DMS153 treated with DMSO at 0.1 percent for 48 hours (cell line): Measurements from ENCODE around the gene WNT4.
"Not testable (repeated sequence)": the region's sequence is repeated elsewhere in the genome, so short reads cannot be mapped to it uniquely, and the experiment has no call there.

ENCODE experiments used
- DNase-seq: peaks from one replicate; lab custom pipeline; 2025; ENCODE audit not compliant: unreplicated experiment; lab: John Stamatoyannopoulos, UW

Gene WNT4

DNA sequence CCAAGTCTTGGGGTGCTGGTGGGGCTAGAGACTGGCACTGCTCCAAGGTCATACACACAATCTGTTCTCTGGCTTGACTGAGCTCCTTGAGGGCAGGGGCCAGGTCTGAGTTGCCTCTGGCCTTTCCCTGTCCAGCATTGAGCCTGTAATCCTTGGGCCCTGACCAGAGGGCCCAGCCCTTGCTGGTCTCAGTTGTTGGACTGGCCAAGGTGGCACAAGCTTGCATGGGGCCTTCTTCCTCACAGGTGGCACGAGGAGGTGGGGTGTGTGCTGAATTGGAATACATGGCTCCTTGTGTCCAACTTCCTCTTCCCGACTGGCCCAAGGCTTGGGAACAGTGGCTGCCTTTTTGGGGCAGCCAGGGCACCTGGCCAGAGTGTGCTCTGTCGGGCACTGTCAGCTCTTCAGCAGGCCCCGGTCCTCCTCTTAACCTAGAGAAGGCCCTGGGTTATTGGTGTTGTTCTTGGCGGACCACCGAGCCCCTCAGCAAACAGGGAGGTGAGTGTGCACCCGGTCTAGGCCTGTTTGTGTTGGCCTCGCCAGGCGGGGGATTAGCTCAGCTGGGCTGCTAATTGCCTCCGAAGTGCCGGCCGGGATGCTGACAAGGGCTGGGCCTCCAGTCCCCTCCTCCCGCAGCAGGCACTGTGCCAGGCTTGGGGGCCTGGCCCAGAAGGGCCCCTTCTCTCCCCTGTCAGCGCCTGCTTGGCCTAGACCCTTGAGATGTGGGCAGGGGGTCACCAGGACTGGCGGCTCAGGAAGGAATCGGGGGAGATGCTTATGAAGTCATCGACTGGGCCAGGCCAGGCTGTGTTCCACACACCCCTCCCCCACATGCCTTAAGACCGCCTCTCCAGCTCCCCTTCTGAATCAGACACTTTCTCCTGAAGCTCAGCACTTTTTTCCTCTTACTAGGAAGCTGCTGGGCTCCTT lies 28.5 kb downstream of the WNT4 start:
- no peak for DNase-seq

DNA sequence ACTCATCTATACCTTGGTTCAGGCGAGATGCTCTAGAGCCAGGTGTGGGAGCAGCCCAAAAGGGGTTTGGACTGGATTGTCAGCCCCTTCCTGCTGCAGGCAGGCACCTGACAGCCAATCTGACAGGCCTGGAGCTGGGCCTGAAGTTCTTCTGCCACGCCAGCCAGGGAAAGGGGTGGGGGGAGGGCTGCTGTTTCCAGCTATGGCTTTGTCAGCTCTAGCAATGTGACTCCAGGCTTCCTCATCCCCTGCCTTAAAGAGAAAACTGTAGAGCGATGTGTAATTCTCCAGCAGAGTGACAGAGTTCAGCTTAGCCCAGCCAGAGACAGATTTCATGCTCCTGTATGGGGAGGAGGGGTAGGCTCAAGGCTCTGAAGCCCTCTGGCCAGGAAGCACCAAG lies 30.3 kb downstream of the WNT4 start:
- DNase-seq = no peak

DNA sequence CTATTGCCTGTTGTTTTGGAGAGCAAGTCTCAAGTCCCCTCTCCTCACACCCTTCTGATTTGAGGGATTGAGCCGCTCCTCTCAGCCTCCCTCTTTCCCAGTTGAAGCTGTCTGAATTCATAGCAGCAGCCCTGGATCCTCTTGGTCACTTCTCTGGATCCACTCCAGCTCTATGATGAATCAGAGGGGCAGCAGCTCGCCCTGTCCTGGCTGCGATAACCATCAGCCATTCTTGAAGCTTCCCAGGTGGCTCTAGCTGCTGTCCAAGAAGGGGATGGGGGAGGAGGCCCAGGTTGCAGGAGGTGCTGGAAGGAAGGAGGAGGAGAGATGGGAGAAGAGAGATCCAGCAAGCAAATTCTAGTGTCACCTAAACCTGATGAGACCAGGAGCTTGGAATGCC lies 31.3 kb downstream of the WNT4 start:
- no peak for DNase-seq

DNA sequence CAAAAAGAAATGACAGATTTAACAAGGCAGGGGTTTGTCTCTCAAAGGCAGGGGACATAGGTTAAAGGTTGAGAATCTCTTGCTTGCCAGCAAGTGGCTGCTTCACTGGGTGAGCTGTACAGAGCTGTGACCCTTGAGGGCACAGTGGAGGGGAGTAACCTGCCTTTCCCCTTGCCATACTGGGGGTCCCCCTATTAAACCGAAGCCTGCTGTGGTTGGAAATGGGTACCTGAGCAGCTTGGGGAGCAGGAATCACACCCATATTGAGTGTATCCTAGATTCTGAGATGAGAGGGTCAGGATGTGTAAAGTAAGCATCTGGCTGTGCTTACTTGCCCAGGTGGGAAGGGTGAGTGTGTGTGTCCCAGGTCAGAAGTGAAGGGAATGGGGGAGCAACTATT lies 31.8 kb downstream of the WNT4 start:
- no peak for DNase-seq

DNA sequence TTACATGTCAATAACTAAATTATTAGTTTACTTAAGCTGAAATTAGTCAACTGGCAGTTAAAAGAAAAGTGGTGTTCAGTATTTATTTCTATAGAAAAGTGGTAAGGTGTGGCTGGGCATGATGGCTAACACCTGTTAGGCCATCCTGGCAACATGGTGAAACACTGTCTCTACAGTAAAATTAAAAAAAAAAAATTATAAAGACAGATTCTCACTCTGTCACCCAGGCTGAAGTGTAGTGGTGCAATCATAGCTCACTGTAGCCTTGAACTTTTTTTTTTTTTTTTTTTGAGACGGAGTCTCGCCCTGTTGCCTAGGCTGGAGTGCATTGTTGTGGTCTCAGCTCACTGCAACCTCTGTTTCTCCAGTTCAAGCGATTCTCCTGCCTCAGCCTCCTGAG lies 32.9 kb downstream of the WNT4 start:
- DNase-seq = no peak

DNA sequence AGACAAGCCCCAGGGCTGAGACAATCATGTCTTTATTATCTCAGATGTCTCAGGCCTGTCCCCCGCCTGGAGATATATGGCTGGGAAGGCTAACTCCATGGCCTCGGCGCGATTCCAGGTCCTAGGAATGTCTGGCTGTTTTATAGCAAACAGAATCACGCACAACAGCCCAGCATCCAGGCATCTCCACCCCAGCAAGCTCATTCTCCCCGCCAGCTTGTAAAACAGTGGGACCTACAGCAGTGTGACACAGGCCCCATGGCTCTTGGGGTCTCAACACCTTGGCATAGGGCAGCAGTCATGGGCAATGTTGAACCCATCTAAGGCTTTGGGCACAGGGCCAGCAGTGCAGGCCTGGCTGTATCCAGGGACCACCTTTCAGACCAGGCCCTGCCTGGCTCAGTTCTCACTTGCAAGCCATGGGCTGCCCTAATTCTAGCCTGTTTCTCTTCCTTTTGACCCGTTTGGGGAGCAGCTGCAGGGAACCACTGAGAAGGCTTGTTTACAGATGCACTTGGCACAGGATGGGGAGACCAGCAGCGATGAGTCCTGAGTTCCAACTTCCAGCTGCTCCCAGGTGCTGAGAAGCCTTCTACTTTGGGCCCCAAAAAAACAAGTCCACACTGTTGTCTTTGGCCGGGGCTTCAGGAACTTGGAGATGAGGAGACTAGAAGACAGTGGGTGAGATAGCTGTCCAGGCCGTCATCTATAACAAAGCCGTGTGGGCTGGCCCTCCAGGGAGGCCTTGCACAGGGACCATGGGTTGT lies 34.4 kb downstream of the WNT4 start:
- DNase-seq = no peak

DNA sequence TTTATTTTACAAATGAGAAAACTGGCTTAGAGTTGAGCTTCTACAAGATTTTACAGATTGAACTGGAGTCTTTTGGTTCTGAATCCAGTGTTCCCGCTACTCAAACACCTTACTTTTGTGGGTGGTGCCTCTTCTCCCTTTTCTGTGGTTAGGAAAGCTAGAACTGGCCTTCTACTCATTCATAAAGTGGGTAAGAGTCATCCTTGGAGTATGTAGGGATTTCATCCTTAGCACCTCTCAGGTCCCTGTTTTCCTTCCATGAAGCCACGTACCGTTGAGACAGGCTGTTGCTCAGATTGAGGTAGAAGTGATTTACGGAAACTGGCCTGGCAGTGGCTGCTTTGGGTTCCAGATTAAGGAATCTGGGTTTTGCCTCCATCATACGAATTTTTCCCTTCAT lies 35.8 kb downstream of the WNT4 start:
- DNase-seq = no peak

DNA sequence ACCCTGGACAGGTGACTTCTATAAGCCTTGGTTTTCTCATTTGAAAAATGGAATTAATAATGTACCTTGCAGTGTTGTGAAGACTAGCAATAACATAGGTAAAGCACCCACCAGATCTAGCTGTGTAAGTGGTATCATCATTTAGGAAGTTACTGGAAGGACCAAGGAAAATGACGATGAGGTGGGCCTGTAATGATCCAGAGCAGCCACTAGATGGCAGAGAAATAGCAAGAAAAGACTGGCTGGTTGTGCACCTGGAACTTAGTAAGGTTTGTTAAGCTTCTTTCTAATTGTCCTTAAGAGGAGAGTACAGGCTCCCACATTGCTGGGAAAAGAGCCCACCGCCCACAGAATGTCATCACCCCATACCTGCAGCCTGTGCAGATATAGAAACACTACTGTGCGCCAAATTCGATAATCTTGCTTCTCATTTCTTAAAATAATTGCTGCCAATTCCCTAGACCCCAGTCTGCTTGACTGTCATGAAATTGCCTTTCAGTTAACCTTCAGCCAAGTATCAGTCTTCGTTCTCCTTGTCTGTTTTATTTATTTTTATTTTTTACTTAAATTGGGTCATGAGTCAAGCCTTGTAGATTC lies 37.2 kb downstream of the WNT4 start:
- peak; percentile 26 for DNase-seq

DNA sequence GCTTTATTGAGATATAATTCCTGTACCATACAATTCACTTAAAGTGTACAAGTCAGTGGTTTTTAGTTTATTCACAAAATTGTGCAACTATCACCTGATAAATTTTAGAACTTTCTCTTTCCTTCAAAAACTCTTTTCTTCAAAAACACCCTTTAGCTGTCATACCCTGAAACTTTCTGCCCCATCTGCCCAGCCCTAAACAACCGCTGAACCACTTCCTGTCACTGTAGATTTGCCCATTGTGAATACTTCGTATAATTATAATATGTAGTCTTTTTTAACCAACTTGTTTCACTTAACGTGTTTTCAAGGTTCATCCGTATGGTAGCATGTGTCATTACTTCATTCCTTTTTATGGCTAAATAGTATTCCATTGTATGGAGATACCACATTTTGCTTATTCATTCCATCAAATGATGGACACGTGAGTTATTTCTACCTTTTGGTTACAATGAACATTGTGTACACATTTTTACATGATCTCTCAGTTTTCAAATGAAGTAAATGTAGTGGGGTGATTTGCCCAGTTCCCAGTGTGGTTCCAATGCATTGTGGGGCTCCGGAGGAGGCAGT lies 37.9 kb downstream of the WNT4 start:
- DNase-seq = no peak

DNA sequence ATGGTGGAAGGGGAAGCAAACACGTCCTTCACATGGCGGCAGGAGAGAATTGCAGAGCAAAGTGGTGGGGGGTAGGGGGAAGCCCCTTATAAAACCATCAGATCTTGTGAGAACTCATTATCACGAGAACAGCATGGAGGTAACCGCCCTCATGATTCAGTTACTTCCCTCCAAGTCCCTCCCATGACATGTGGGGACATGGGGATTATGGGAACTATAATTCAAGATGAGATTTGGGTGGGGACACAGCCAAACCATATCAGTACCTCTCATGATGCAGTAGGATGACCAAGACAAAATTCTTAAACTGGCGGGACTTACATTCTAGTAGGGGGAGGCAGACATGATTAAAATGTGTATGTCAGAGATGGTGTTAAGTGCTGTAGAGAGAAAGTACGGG lies 38.8 kb downstream of the WNT4 start:
- no peak for DNase-seq

DNA sequence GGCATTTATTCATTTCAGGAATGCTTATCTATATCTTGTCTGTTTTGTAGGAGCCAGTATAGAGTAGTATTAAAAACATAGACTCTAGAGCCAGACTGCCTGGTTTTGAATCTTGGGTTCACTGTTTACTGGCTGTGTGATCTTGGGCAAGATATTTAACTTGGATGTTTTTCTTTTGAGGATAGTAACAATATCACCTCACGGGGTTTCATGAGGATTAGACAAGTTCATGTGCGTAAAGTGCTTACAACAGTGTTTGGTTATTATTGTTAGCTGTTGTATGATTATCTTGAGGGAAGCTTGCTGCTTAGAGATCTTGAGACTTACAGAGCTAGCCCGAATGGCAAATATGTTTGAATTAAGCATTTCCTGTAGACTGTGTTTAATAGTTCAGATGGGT lies 40.2 kb downstream of the WNT4 start:
- DNase-seq = no peak

DNA sequence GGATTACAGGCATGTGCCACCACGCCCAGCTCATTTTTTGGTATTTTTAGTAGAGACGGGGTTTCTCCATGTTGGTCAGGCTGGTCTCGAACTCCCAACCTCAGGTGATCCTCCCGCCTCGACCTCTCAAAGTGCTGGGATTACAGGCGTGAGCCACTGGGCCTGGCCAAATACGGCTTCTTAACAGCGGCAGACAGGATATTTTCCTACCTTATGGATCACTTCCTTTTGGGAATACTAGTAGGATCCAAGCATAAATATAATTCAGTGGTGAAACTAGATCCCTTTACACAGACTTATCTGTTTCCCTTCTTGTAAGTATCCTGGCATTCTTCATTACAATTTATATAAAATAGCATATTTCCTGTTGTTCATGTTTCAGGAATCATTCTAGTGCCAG lies 40.9 kb downstream of the WNT4 start:
- no peak for DNase-seq

DNA sequence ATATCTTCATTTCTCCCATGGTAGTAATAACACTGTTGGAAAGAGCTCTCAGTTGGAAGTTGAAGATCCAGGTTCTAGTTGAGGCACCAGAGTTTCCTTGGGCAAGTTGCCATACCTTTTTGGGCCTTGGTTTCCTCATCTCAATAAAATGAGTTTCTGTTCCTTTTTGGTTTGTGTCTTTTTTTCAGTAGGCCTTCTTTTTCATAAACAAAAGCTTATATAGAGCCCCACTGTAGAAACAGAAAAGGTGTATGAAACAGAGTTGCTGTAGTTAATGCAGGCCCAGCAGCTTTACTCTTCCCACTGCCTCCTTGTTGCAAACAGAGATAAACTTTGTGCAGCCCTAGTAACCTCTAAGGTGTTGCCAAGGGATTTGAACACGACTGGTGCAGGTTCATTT lies 41.7 kb downstream of the WNT4 start:
- DNase-seq = no peak

DNA sequence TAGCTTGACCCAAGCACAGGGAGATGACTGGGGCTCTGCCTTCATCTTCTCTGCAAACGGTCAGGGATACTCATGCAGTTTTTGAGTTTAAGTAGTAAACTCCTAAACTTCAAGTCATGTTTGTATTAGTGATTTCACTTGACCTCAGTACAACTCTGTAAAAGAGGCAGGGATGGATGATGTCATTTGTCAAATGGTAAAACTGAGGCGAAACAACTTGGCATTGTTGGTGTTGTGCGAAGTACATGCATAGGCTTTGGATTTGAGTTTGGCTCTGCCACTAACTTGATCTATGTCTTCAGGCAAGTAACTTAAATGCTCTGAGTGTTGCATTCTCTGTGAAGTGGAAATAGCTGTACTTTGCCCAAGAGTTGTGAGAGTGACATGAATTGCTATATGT lies 42.7 kb downstream of the WNT4 start:
- DNase-seq = no peak

DNA sequence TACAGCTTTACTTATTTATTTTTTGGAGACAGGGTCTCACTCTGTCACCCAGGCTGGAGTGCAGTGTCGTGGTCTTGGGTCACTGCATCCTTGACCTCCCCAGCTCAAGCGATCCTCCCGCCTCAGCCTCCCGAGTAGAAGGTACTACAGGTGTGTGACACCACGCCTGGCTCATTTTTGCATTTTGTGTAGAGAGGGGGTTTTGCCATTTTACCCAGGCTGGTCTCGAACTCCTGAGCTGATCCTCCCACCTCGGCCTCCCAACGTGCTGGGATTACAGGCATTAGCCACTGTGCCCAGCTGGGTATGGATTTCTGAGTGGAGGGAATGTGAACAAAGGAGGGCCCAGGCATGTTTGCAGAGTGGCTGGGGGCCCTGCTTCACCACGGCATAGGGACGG lies 44.1 kb downstream of the WNT4 start:
- DNase-seq = no peak

DNA sequence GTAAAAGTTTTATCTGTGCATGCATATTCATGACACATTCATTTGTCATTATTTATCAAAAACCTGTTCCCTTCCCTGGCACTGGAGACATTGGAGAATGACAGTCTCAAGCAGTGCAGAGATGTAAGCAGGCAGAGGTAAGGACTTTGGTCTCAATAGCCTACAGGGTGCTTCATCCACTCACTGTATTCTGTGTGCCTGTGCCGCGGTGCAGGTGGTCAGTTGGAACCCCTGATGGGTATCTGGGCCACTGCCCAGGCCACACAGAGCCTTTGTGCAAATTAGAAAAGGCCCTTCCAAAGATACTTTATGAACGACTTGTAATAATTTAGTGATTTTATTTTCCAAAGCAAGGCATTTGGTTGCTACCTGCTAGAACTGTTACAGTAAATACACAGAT lies 46.4 kb downstream of the WNT4 start:
- no peak for DNase-seq

DNA sequence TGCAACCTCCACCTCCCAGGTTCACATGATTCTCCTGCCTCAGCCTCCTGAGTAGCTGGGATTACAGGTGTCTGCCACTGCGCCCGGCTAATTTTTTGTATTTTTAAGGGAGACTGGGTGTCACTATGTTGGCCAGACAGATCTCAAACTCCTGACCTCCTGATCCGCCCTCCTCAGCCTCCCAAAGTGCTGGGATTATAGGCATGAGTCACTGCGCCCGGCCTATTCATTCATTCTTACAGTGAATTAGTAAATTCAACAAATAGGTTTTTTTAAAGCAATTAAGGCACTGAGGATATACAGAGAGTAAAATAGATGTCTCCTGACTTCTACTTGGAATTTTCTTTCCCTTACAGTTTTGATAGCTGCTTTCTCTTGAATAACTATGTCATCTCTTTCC lies 46.9 kb downstream of the WNT4 start:
- DNase-seq = no peak

DNA sequence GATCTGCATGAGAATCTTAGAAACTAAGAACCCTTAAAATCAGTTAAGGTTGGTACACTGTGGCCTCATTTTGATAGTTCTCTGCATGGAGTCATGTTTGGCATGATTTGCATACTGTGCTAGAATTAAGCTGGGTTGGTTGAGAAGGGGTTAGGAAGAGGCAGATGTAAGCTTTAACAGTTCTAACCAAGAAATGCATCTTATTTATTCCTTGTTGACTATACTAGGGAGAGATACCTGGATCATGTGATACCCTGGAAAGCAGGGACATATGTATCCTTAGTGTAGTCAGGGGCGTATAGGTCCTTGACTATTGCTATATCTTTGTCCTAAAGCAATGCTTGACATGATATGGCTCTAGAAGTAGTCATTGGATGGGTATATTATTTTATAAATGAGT lies 49.4 kb downstream of the WNT4 start:
- DNase-seq = no peak

DNA sequence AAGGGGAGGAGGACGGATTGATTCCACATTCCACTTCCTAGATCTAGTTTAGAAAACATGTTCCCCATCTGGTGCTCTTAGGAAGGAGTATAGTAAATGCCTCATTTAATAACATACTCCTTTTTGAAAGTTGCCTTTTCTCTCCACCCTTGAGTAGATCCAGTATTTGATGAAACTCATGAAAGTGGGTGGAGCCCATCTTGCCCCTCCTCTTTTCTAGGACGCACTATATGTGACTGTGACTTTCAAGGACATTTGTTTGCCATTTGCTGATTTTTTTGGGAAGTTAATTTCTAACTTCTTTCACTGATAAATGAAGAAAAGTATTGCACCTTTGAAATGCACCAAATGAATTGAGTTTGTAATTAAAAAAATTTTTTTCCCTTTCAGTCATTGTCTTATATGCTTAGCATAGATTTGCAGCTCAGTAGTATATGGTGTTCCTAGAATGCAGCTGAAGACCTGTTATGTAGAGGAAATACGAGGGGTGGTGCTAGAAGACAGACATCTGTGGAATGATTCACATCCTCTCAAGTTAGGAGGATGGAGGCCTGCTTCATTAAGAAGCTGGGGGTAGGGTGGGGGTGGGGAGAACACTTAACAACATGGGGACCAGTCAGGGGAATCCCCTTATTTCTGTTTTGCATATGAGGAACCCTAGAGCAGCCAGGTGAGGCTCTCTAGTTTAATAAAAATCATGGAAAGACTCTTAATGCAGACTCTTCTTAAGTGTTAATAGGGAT lies 50.7 kb downstream of the WNT4 start:
- DNase-seq = not testable (repeated sequence)

DNA sequence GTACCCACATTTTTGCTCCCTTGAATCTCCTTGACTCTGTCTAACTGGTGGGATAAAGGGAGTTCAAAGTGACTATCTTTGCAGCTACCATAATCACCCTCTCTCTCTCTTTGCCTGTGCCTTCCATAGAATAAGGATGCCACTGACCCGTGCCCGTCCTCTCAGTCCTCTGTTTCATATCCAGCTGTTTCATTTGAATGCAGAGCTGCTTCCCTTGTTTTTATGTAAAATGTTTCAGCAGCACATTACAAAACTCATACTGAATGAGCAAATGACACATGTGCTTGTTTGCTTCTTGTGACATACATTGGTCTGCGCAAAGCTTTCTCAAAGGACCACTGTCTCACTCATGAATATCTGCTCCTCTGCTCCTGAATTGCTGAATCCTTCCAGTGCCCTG lies 52.0 kb downstream of the WNT4 start:
- no peak for DNase-seq

DNA sequence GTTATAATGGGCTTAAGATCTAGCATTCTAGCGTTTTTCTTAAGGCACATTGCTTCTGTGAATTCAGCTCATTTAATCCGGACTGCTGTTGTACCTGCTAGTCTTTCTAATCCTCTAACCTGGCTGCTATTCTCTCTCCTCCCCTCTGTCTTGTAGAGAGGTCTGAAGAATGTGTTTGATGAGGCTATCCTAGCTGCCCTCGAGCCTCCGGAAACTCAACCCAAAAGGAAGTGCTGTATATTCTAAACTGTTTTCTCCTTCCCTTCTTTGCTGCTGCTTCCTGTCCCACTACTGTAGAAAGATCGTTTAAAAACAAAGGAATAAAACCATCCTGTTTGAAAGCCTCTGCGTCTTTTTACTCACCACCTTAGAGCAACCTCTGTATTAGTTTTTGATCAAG lies 53.1 kb downstream of the WNT4 start:
- DNase-seq = no peak
